Measurements from ENCODE around the gene FAM170A. TPM values are rescaled to one million over a fixed set of nuclear protein-coding genes. Genes with fewer than 3 reads are reported as not detected.

FAM170A gene
- total RNA-seq, 2 experiments from 2014 or later, result not detected

DNA sequence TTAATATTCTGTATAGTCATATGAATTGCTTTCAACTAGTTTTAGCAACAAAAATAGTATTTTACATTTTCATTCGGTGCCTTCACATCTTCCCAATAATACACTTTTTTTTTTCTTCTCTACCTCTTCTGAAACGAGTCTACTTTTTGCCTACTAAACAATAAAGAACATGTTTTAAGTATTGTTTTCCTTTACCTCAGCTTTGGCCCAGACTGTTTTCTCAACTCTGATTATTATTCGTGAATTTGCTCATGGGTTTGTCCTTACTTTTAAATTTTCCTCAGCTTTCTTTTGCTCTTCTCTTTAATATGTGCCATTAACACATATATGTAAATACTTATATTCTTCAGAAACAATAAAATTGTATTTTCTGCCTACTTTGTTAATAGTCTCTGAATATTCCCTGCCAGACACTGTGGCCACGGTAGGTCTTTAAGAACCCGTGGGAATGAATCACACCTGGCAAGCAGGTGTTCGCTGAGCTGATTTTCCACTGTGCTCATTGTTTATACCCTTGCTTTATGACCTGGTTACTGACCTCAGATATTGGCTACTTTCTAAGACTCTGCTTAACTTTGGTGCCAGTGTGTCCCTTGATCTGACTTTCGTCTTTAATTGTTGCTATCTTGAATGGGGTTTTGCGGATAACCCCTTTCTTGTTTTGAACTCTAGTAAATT lies 49.1 kb downstream of the FAM170A start:
- Mint-ChIP-seq H3K36me3 (ENCODE audit: low read depth) (no peaks in the 10 kb centered on the region), H3K4me3 (no peak overlapping the region), H3K4me1 (no peaks in the 10 kb centered on the region), H3K27ac (no peak overlapping the region), H3K27me3 (no peaks in the 10 kb centered on the region), H3K9me3 (peaks cover 2% of the 10 kb centered on the region)
- ChIA-PET CTCF (no interaction called here), POLR2A (no interaction called here)
- DNase-seq, result no peak

- Mint-ChIP-seq H3K27me3 (no peaks in the 10 kb centered on the region), H3K27ac (no peak overlapping the region), H3K9me3 (peaks cover 2% of the 10 kb centered on the region), H3K4me3 (no peak overlapping the region), H3K4me1 (no peaks in the 10 kb centered on the region), H3K36me3 (ENCODE audit: low read depth) (no peaks in the 10 kb centered on the region)
- ChIA-PET CTCF (no interaction called here), POLR2A (no interaction called here)
- DNase-seq, result no peak
Observed at GRCh38 chr5:119680080-119680479, 50.7 kb downstream of the FAM170A start.

- ChIA-PET POLR2A (no interaction called here), CTCF (no interaction called here)
- no peak for DNase-seq
- no peak overlapping the region for H3K4me3 Mint-ChIP-seq
- peaks cover 2% of the 10 kb centered on the region for H3K9me3 Mint-ChIP-seq
- no peaks in the 10 kb centered on the region for H3K4me1 Mint-ChIP-seq
- no peaks in the 10 kb centered on the region for H3K27me3 Mint-ChIP-seq
- H3K27ac Mint-ChIP-seq, result no peak overlapping the region
- no peaks in the 10 kb centered on the region for H3K36me3 Mint-ChIP-seq (ENCODE audit: low read depth)
Observed at GRCh38 chr5:119681734-119682133, 52.4 kb downstream of the FAM170A start.

- no peak for DNase-seq
- Mint-ChIP-seq H3K27ac (no peak overlapping the region), H3K9me3 (peaks cover 2% of the 10 kb centered on the region), H3K36me3 (ENCODE audit: low read depth) (no peaks in the 10 kb centered on the region), H3K4me3 (no peak overlapping the region), H3K27me3 (no peaks in the 10 kb centered on the region), H3K4me1 (no peaks in the 10 kb centered on the region)
- POLR2A ChIA-PET, result no interaction called here
- CTCF ChIA-PET, result no interaction called here
Observed at GRCh38 chr5:119682372-119682771, 53.0 kb downstream of the FAM170A start.

Other genes with a start within 250 kb of the FAM170A start
- gene HSD17B4, start 177.1 kb upstream of the FAM170A start, total RNA-seq, result 10 to 100 TPM; 56.0 to 62.4 TPM